SKM-1 (cell line): ENCODE results near the gene MRGPRX4.

ENCODE experiments used
- DNase-seq: peaks from one replicate; lab custom pipeline; 2025; ENCODE audit not compliant: unreplicated experiment; lab: John Stamatoyannopoulos, UW

MRGPRX4 gene

DNA sequence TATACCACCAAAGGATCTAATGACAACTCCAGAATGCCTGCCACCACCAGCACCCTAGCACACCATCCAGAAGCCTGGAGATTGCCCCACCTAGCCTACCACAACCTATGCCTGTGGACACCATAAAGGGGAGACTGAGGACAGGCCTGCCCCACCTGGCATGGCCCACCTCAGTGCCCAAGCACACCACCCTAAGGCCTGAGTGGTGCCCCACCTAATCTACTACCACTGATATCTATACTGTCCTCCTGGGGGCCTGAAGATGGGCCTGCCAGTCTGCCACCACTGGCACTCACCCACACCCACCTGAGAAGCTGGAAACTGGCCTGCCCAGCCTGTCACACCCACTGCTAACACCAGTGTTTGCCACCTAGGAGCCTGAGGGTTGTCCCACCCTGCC lies 32.1 kb downstream of the MRGPRX4 start:
- no peak for DNase-seq

DNA sequence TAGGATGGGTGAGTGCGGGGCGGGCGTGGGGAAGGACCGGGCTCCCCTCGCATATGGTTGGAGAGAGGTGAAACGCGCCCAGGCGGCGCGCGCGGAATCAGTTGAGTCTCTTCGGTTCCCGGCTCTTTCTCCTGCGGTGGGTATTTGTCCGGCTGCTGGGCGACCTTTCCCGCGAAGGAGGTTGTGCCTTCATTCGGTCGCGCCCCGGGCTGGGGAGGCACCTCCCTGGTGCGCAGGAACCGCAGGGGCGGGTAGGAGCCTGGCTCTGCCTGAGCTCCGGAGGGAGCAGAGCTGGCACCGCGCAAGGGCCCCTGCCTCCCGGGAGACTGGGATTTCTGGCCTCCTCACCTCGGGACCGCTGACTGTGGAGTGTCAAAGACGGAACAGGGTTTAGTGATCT lies 36.4 kb downstream of the MRGPRX4 start:
- DNase-seq: no peak

DNA sequence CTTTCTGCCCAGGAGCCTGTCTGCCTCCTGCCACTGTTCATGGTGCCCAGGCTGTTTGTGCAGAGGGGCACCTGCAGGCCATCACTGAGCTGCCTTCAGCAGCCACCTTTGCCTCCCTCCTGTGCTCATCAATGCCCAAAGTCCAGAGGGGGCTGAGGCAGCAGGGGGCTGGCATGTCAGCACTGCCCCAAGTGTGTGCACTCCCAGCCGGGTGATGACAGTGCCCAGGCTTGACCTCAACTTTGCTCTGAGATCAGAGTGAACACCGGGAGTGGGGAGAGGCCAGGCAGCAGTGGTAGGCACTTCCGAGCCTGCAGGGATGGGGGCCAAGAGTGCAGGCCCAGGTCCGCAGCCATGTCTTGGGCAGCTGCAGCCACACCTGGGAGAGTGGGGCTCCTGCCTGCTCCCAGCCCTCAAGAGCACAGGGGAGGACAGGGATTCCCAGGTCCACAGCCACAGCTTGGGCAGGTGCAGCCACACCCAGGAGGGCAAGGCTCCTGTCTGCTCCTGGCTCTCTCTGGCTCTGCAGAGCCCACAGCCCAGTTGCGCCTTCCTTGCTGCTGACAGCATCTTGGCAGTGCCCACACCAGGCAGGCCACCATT lies 48.7 kb downstream of the MRGPRX4 start:
- no peak for DNase-seq

DNA sequence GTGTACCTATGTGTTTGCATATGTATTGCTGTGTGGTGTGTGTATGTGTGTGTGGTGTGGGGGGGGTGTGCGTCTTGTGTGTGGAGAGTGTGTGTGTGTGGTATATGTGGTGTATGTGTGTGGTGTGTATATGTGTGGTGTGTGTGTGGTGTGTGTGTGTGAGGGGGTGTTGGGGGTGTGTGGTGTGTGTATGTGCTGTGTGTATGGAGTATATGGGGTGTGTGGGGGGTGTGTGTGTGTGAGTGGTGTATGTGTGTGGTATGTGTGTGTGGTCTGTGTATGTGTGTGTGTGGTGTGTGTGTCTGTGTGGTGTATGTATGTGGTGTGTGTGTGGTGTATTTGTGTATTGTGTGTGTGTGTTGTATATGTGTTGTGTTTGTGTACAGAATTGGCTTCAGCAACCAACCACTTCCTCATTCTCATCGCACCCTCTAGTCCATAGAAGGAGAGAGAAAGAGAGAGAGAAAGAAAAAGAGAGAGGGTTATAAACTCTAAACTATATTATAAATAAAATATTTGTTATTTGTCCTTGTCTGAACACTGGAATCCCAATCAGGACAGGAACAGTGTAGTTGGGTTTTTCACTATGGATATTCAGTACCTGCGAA lies 50.3 kb downstream of the MRGPRX4 start:
- DNase-seq: no peak
